ENCODE measurements around the gene HCN1.

Gene HCN1

DNA sequence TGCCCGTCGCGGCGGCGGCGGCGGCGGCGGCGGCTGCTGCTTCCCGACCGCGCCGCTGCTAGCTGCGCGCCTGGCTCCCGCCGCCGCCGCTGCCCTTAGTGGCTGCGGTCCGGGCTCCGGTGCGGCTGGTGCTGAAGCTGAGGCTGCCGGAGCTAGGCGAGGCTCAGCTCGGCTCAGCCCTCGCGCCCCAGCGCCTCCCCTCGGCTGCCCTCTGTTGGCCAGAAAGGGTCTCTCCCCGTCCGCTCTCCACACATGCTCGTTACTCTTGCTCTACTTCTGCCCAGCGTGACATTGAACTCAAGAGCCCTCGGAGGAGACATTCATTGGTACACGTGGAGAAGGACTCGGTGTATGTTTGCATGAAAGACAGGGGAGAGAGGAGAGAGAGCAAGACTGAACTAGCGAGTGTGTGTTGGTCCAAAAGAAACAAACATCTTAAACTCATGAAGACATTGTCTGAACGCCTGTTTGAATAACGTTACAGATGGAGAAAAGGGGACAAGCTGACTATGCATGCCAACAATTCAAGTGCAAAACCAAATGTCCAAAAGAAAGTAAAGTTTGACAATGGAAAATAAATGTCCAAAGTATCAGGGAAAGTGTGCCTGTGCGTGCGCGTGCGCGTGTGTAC is at the start of gene HCN1:
Gene HCN1, minus strand, starts transcription at position 175 of the 631 bp plus-strand sequence.
- DNase-seq (ENCODE audit: low read depth in 2 of 2, low spot score in 1 of 2) = no peak

DNA sequence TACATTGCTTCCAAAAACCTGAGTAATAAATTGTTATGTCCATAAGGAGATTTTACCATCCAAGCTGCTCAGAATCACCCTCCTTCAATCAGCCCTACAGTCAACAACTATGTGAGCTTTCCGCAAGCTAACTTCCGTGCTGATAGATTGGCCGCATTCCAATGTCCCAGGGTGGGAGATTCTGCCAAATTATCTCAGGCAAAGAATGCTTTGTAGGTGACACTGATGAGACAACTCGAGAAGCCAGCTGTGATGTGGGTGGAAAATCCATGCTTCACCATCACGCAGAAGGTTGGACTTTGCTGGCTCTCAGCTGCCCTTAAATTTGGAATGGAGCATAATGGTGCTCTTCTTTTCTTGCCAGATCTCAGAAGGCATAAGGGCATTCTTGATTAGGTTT is 44.9 kb upstream of the HCN1 start:
- DNase-seq (ENCODE audit: low read depth in 2 of 2, low spot score in 1 of 2) = no peak

DNA sequence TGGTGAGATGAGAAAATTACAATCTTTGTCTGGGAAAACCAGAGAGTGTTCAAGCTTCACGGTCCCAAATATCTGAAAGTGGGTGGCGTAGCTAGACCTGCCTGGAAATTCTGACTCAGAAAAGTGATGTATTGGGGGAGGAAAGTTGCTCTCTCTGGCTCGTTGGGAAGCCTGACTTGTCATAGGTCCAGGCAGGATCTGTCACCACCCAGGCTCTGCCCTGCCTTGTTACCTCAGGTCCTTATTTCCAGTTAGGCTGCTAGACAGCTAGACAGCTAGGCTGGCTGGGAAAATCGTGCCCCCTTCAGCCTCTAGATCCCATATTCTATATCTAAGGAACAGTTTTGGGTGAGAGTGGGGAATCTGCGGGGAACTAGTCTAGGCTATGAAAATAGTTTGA is 41.0 kb upstream of the HCN1 start:
- DNase-seq (ENCODE audit: low read depth in 2 of 2, low spot score in 1 of 2) = no peak

DNA sequence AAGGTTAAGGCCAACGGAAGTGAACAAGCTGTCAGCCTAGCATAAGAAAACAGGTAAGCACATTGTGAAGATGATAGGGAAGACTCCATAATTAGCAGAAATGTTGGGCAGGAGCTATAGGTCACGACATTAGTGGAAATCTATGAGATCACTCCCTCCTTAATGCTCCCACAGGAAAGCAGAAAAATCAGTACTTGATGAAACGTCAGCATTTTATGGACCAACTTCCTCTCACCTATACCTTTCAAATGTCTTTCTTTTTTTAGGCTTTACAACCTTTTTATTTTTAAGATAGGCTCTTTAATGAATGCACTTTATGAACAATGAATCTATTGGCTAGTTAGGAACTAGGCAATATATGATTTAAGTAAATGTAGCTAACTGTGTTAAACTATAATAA is 29.4 kb upstream of the HCN1 start:
- no peak for DNase-seq (ENCODE audit: low read depth in 2 of 2, low spot score in 1 of 2)

DNA sequence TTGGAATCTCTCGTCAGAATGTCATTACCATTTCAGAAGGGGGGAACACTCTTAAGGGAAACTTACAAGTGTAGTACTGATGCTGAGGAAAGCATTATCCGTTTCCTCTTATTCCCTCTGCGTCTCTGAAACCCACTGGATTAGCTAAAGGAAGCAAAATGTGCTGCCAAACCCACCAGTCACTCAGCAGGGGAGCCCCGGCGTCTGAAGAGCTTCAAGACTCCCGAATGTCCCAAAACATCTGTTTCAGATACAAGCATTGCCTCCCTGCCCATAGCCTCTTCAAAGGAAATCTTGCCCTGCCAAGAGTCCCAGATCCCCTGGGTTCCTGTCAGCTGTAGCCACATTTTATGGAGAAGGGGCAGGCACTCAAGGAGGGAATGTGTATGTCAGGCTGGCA is 1.0 kb upstream of the HCN1 start:
- DNase-seq (ENCODE audit: low read depth in 2 of 2, low spot score in 1 of 2) = no peak

DNA sequence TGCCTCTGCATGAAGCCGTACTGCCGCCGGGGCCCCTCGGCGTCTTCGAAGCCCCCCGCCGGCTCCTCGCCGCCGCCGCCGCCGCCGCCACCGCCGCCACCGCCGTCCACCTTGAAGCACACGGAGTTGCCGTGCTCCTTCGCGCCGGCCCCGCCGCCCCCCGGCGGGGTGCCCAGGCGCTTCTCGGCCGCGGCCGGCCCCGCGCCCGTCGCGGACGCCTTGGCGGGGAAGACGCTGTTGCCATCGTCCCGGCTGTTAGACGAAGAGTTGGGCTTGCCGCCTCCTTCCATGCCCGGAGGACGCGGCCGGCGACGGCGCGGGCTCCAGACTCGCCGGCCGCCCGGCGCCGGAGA is 400 bp downstream of the HCN1 start:
- DNase-seq (ENCODE audit: low read depth in 2 of 2, low spot score in 1 of 2) = no peak

DNA sequence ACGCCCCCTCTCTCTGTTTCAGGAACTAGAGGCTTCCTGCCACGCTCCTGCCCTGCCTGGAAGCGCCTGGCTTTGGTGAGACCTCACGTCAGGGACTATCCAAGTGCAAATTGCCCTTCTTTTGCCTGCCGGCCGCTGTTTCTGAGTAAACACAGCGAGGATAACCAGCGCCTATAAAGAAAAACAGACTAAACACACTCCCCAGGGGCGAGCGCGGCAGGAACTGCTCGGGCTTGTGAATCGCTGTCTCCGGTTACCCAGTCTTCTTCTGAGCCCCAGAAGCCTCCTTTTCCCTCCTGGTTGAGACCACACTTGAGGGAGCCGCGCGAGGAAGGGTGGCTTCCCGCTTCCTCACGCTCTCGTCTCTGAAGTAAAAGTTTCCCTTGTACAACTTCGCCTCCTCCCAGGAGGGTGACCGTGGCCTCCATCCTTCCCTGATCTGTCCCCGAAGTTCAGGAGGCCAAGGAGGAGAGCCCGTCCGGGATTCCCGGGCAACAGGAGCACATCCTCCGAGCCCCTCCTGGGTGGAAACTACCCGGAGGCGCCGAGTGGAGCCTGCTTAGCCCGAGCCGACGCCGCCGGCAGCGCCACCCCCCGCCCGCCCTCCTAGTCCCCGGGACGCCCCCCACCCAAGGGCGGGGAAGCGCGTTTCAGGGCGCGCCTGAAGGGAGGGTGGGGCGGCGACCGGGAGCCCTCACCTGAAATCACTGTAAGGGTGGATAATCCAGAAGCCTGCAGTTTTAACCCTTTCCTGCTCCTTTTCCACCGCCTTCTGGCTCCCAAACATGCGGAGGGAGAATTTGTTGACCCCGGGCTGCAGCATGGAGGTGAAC is 993 bp downstream of the HCN1 start:
- no peak for DNase-seq (ENCODE audit: low read depth in 2 of 2, low spot score in 1 of 2)

DNA sequence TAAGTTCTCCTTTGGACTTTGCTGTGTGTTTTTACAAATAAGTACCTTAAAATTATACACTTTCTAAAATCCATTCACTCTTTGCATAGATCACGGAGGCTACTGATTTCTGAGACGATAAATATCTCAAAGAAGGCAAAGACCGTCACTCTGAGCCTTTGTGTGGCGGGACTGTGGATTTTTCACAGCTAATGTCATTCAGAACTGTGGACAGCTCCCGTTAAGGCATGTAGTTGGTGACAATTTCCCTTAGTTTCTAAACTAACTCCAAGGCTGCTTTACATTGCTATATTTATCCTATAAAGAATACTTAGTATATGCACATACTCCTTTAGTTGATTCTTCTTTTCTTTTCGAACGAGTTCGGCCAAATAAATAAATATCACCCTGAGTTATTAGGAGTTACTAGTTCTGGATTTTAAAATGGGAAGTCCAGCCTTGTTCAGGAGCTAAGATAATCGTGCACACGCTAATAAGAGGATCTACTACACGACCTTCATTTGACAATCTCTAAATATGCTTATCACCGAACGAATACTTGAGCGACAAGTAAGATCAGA is 1.8 kb downstream of the HCN1 start:
- no peak for DNase-seq (ENCODE audit: low read depth in 2 of 2, low spot score in 1 of 2)

DNA sequence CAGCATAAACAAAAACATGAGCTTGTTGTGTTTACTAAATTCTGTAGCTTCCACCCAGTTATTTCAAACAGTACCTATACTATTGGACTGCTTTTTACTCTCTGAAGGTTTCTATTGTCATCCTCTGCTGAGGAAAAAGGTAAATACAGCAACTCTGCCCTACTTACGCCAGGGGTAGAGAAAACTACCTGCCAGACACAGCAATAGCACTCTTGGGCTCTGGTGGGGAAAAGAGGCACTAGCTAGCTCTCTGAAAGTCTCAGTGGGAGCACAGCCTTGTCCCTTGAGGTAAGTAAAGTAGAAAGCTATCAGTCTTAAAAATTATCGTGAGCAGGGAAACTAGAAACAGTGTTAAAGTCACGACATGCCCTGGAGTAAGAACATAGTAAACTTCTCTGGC is 3.7 kb downstream of the HCN1 start:
- DNase-seq (ENCODE audit: low read depth in 2 of 2, low spot score in 1 of 2) = no peak

DNA sequence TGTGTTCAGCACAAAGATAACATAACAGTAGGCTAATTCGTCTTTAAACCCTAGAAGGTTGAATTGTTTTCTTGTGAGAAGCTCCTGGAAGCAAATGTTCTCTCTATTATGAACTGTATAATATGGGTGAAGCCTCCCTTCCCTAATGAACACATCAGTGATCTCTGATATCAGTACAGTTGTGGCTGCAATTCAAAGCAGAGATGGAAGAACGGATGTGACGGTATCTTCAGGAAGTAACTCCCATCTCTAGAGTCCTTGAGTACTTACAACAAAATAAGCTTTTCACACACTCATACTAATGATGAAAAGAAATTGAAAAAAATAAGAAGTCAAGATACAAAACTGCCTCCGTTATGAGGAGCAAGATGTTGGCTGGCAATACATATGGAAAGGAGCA is 4.5 kb downstream of the HCN1 start:
- DNase-seq (ENCODE audit: low read depth in 2 of 2, low spot score in 1 of 2) = no peak

DNA sequence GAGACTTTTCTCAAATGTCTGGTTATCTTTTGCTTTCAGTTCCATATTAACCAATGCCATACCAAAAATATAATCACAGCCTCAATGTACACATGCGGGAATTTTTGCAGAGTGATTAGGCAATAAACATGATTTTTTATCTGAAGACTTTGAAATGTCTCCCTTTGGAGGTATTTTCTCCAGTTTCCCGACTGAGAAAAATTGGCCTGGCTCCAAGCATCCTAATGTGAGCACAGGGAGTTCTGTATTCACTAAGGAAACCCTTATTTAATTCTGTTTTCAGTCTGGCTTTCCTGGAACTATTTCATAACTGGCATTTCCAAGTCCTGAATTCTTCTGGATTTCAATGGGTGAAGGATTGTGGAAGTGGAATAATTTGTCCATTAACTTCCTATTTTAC is 8.5 kb downstream of the HCN1 start:
- no peak for DNase-seq (ENCODE audit: low read depth in 2 of 2, low spot score in 1 of 2)

DNA sequence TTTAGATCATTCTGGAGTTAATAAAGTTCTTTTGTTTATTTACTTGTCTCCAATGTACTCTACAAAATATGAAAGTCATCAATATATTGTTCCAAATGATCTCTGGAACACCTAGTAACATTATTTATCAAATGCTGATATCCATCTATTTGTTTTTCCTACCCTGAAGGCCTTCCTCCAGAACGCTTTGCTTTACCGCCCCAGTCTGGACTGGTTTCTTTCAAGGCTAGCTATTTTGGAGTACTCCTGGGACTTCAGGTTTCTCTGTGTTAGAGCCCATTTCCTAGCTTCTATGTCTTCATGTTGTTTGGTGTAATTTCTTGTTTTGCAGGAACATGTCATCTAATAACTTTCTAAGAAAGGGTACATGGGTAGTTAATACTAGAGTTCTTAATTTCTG is 9.6 kb downstream of the HCN1 start:
- no peak for DNase-seq (ENCODE audit: low read depth in 2 of 2, low spot score in 1 of 2)

DNA sequence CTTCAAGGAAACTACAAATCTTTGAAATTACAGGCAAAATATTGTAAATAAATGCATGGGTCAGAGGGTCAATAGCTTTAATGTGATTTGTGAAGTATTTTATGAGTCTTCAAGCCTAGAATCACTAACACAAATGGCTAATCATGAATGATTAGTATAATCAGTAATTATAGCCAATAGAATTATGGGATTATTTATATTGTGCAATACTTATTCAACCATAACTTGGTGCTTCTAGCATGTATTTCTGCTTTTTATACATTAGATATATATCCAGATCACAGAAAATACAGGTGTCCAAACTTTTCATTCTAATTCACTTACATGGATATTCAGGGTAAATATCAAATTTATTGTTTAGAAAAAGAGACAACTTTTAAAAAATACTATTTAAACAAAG is 12.1 kb downstream of the HCN1 start:
- DNase-seq (ENCODE audit: low read depth in 2 of 2, low spot score in 1 of 2) = no peak

DNA sequence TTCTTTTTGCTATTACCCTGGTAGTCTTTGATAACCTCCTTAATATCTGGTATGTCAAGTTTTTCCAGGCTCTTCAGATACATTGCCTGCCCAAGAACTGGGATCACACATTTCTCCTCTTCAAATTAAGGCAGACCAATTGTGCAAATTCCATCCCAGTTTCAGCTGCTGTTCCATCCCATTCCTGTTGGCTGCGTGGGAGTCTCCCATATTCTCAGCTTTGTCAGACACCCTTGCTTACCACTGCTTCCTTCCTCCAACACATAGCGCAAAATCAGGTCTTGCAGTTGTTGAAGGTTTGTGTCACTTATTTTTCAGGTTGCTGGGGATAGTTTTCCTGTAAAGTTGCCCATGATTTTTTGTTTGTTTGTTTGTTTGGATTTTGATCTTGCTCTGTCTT is 15.2 kb downstream of the HCN1 start:
- DNase-seq (ENCODE audit: low read depth in 2 of 2, low spot score in 1 of 2) = no peak

DNA sequence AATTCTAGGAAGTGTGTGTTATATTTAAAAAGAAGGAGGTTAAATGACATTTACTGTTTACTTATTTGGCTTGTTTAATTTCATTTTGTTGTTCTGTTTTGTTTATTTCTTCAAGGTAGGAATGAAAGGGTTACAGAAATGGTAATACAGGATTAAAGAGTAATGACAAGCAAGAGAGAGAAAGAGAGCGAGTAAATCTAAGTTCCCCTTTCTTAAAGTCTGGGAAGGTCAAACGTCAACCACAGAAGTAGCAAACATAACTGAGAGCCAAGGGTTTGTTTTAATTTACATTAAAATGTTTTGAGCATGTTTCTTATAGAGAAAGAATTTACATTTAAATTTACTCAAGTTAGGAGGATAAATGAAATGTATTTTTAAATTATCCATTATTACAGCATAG is 18.7 kb downstream of the HCN1 start:
- no peak for DNase-seq (ENCODE audit: low read depth in 2 of 2, low spot score in 1 of 2)

DNA sequence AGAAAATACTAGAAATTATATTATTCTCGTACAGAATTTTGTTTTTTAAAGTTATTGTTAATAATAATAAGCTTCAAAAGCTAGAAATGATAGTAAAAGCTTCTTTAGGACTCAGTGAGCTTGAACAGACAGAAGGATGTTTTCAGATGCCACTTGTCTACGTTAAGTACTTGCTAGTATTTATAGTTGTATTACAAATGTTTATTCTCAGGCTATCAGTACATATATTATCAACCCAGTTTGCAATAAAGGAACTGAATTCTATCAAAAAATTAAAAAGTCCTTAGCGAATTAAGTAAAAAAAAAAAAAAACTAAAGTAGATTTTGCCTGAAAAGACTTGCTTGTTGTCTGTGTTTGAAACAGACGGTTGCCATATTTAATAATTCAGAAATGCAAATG is 23.9 kb downstream of the HCN1 start:
- no peak for DNase-seq (ENCODE audit: low read depth in 2 of 2, low spot score in 1 of 2)

DNA sequence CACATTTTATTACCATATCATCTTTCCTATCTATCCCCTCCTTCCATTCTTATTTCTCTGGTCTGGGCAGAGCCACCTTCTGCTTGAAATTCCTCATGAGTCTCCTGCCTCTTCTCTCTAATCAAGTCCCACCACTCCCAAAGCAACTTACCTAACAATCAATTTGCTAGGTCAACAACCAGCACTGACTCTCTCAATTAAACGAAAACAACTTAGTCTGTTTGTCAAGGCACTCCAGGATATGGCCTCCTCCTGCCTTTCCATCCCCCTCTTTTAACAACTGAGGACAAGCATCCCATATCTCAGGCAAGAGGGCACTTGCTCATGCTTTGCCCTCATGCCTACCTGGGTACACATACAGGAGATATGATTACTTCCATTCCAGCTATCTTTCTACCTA is 47.4 kb downstream of the HCN1 start:
- DNase-seq (ENCODE audit: low read depth in 2 of 2, low spot score in 1 of 2) = no peak

DNA sequence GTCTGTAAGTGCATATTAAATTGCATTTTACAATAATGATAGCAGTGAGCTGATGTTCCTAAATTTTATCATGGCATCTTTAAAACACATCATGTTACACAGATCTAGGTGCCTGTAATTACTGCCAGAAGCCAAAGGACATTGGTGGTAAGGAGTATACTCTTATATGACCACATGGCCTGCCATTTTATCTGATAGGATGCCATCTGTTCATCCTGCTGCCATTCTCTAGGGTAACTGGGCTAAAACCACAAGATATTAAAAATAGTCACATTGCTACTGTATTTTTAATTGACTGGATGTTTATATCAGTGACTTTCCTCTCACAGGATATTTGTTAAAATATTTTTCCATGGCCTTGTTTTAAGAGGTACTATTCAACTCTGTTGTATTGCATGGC is 53.1 kb downstream of the HCN1 start:
- no peak for DNase-seq (ENCODE audit: low read depth in 2 of 2, low spot score in 1 of 2)

DNA sequence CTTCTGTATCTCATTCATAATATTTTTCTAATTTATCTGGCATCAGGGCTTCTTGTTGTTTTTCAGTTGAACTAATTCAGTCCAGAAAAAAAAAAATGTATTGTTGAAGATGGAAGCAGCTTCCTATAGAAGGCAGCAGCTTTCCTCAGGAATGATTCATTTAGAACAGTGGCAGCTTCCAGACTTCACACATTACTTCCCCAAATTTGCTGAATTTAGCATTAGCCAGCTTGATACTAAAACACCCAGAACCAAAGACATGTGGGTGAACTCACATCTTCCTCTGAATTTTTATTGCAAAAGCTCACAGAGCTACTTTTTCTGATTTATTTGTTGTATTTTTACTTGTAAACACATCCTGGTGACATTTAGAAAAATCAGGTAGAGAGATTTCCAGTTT is 53.8 kb downstream of the HCN1 start:
- DNase-seq (ENCODE audit: low read depth in 2 of 2, low spot score in 1 of 2) = no peak

DNA sequence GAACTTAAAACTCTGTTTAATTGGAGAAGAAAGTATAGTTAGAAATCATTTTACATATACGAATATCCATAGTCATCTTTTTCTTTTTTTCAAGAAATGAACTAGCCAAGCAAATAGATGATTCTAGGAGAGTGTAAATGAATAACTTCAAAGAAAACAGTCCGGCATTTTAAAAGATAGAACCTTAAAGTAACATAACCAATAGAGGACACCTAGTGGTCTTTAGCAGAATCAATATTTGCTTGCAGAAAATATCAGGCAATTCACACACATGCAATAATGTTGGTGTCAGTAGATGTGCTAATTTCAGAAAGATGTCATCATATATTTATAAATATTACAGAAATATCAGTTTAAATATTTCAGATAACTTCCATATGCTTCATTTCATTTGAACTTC is 57.1 kb downstream of the HCN1 start:
- no peak for DNase-seq (ENCODE audit: low read depth in 2 of 2, low spot score in 1 of 2)

DNA sequence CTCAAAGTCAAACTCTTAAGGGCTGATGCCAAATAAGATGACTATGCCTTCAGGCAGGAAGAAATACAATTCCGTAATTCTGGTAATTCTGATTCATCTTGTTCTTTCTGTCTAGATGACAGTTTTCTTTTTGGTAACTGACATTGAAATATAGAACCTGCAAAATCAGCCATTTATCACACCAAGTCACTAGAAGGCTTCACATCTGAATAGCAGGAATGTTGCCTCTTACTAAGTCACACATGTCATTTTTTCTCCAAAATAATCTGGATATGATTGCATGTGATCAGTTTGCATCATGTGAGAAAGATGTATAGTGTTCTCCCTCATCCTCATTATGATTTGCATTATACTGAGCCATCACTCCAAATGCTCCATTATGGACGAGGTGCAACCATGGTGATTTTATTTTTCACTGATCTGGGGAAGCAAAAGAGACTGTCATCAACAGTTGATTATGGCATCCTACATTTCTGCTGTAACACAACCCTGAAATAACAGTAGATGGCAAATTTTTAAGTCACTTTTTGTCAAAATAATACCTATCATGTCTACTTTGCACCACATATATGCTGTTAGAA is 69.0 kb downstream of the HCN1 start:
- no peak for DNase-seq (ENCODE audit: low read depth in 2 of 2, low spot score in 1 of 2)

DNA sequence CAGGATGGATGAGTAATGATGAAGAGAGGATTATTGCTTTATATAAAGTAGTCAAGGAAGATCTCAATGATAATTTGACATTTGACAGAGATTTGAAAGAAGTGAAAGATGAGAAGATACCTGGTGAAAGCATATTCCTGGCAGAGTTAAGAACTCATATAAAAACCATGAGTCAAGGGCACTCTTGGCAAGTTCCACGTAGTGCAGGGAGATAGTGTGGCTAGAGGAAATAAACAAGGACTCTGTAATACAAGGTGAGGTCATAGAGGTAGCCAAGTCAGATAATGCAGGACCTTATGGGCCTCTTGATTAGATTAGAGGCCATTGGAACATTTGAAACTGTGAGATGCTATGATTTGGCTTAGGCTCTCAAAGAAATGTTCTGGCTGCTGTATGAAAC is 72.3 kb downstream of the HCN1 start:
- no peak for DNase-seq (ENCODE audit: low read depth in 2 of 2, low spot score in 1 of 2)

All from stimulated activated CD8-positive, alpha-beta memory T cell treated with anti-CD3 and anti-CD28 coated beads, Interleukin-4, amount 100 ng/mL, for 4 hours (primary cell).